ENCODE results near the gene PPP1R14C.
"Not testable (repeated sequence)": the region's sequence is repeated elsewhere in the genome, so short reads cannot be mapped to it uniquely, and the experiment has no call there.

The PPP1R14C gene

GRCh38 chr6:150214310-150214709, 71.5 kb downstream of the PPP1R14C start:
- no peak for DNase-seq

- DNase-seq, result no peak
These were observed 78.0 kb downstream of the PPP1R14C start for GRCh38 chr6:150220634-150221551.

- DNase-seq, result no peak
These were observed 82.0 kb downstream of the PPP1R14C start for GRCh38 chr6:150224820-150225219.

- no peak for DNase-seq
These were observed 84.4 kb downstream of the PPP1R14C start for GRCh38 chr6:150227281-150227680.

GRCh38 chr6:150228072-150228733, 85.4 kb downstream of the PPP1R14C start:
- no peak for DNase-seq

- peak; percentile 18 for DNase-seq
These were observed 86.8 kb downstream of the PPP1R14C start for GRCh38 chr6:150229436-150230163.

- no peak for DNase-seq
These were observed 87.3 kb downstream of the PPP1R14C start for GRCh38 chr6:150230164-150230561.

- no peak for DNase-seq
These were observed 88.1 kb downstream of the PPP1R14C start for GRCh38 chr6:150230832-150231524.

GRCh38 chr6:150231525-150231850, 88.6 kb downstream of the PPP1R14C start:
- DNase-seq, result no peak

- DNase-seq, result no peak
These were observed 91.0 kb downstream of the PPP1R14C start for GRCh38 chr6:150233843-150234269.

GRCh38 chr6:150235218-150235617, 92.4 kb downstream of the PPP1R14C start:
- no peak for DNase-seq

- no peak for DNase-seq
These were observed 93.3 kb downstream of the PPP1R14C start for GRCh38 chr6:150236114-150236513.

GRCh38 chr6:150236544-150236943, 93.7 kb downstream of the PPP1R14C start:
- peak; percentile 34 for DNase-seq

GRCh38 chr6:150237626-150238025, 94.8 kb downstream of the PPP1R14C start:
- no peak for DNase-seq

- DNase-seq, result no peak
These were observed 95.5 kb downstream of the PPP1R14C start for GRCh38 chr6:150238336-150238741.

GRCh38 chr6:150238846-150239407, 96.1 kb downstream of the PPP1R14C start:
- DNase-seq, result no peak

- DNase-seq, result not testable (repeated sequence)
These were observed 98.9 kb downstream of the PPP1R14C start for GRCh38 chr6:150241756-150242155.

GRCh38 chr6:150243620-150244314, 100.9 kb downstream of the PPP1R14C start:
- DNase-seq, result no peak

GRCh38 chr6:150245148-150245935, 102.5 kb downstream of the PPP1R14C start:
- DNase-seq, result no peak

- DNase-seq, result no peak
These were observed 105.0 kb downstream of the PPP1R14C start for GRCh38 chr6:150247803-150248202.

- DNase-seq, result no peak
These were observed 105.5 kb downstream of the PPP1R14C start for GRCh38 chr6:150248300-150248699.

Data from right kidney (tissue), 1 donor.